HG03095 (cell line): ENCODE measurements around the gene APELA.

ENCODE experiments used
- ATAC-seq: cut with Tn5 transposase; IDR thresholded peaks from one replicate; pipeline ENCODE4 v1.9.1; 2021; ENCODE audit warnings: moderate library complexity; ENCODE audit not compliant: unreplicated experiment

The APELA gene

GRCh38 chr4:164876700-164877324, at the start of gene APELA:
APELA (plus strand) TSS chr4:164877178; CDS start chr4:164877332, 154 bp downstream.
- peak; percentile 99 for ATAC-seq

- ATAC-seq = no peak
These were observed 48.0 kb upstream of the APELA start for GRCh38 chr4:164828955-164829354.

- no peak for ATAC-seq
These were observed 30.4 kb upstream of the APELA start for GRCh38 chr4:164846566-164846965.

GRCh38 chr4:164847016-164847415, 30.0 kb upstream of the APELA start:
- no peak for ATAC-seq

GRCh38 chr4:164847967-164848649, 28.9 kb upstream of the APELA start:
- peak; percentile 78 for ATAC-seq

GRCh38 chr4:164856396-164856795, 20.6 kb upstream of the APELA start:
- ATAC-seq = no peak

- no peak for ATAC-seq
These were observed 10.0 kb upstream of the APELA start for GRCh38 chr4:164866817-164867490.

- ATAC-seq = no peak
These were observed 5.3 kb upstream of the APELA start for GRCh38 chr4:164871673-164872072.

GRCh38 chr4:164872481-164872880, 4.5 kb upstream of the APELA start:
- ATAC-seq = no peak

GRCh38 chr4:164874789-164875188, 2.2 kb upstream of the APELA start:
- no peak for ATAC-seq

GRCh38 chr4:164880489-164881262, 3.7 kb downstream of the APELA start:
- no peak for ATAC-seq

GRCh38 chr4:164888096-164888715, 11.2 kb downstream of the APELA start:
- no peak for ATAC-seq

- no peak for ATAC-seq
These were observed 13.7 kb downstream of the APELA start for GRCh38 chr4:164890691-164891090.

GRCh38 chr4:164892018-164892417, 15.0 kb downstream of the APELA start:
- peak; percentile 77 for ATAC-seq

- ATAC-seq = peak; percentile 68
These were observed 17.7 kb downstream of the APELA start for GRCh38 chr4:164894702-164895101.

GRCh38 chr4:164902608-164903007, 25.6 kb downstream of the APELA start:
- no peak for ATAC-seq

- ATAC-seq = no peak
These were observed 27.4 kb downstream of the APELA start for GRCh38 chr4:164904336-164904735.

GRCh38 chr4:164904941-164905340, 28.0 kb downstream of the APELA start:
- ATAC-seq = no peak

GRCh38 chr4:164906368-164906767, 29.4 kb downstream of the APELA start:
- ATAC-seq = no peak

GRCh38 chr4:164913506-164913905, 36.5 kb downstream of the APELA start:
- peak; percentile 79 for ATAC-seq

GRCh38 chr4:164918956-164919355, 42.0 kb downstream of the APELA start:
- ATAC-seq = no peak
